ENCODE measurements around the gene AFF4. TPM values are rescaled to one million over a fixed set of nuclear protein-coding genes. Genes with fewer than 3 reads are reported as not detected.
A peak's percentile ranks its signal among the peaks of the same experiment; 100 is the strongest.

The AFF4 gene
- total and polyA plus RNA-seq, 9 of the 15 experiments (the other 6 are each of a cell fraction or from before 2014, with no cell fraction given) = 1.7 to 25.8 (median 17.9) TPM

DNA sequence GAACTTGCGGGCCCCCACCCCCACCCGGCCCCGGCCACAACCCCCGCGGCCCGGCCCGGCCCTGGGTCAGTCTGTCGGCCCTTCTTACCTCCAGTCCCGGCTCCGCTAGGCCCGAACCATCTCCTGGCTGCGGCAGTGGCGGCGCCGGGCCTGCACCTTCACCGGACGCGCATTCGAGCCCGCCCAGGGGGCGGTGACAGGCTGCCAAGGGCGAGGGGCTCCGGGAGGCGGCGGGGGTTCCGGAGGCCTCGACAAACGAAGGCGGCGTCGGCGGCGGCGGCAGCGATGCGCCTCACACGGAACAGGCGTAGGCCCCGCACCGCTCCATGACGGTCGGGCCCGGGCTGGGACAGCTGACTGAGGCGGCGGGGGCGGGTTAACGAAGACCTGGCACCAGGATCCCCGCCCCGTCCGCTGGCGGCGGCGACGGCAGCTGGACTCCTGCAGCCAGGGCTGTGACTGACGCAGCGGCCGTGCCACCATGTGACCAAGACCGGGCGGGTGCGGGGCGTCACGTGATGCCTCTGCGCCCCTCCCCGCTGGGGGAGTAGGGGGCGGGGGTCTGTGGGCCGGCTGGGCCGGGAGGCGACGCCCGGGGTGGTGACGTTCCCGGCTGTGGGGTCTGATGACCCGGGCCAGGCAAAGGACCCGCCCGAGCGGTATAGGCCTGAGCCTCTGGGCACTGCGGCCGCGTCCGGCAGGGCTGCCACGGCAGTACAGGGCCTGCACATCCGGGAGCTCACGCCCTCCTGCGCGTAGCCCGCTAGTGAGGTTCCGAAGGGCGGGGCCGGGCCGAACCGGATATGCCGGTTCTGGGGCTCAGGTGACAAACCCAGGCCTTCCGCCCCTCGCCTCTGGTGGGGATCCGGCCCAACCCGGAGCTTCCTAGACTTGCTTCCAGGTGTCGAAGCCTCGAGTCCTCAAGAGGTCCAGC, at the start of gene AFF4 (continued):
- TF ChIP-seq ZBTB9 (CRISPR knock-in tag; IDR thresholded peaks at IDR 0.05) = peak; percentile 76
- TF ChIP-seq GTF2E2 (tag; IDR thresholded peaks at IDR 0.05) = peak; percentile 92
- TF ChIP-seq MCM7 (IDR thresholded peaks at IDR 0.05) = no peak
- no peak for TF ChIP-seq GATA2 (CRISPR knock-in tag; IDR thresholded peaks at IDR 0.05)
- TF ChIP-seq SNIP1 (IDR thresholded peaks at IDR 0.05; ENCODE audit: low read depth) = no peak
- TF ChIP-seq RBM25 (IDR thresholded peaks at IDR 0.05; ENCODE audit: low read depth, low read length, severe bottlenecking) = no peak
- no peak for TF ChIP-seq POLR3G (IDR thresholded peaks at IDR 0.05; ENCODE audit: extremely low read depth, insufficient read length, insufficient replicate concordance)
- TF ChIP-seq ZKSCAN8 (CRISPR knock-in tag; IDR thresholded peaks at IDR 0.05) = no peak; the same call in 1 of the 2 replicates
- TF ChIP-seq SREBF2 (CRISPR knock-in tag; IDR thresholded peaks at IDR 0.05) = no peak
- TF ChIP-seq CC2D1A (IDR thresholded peaks at IDR 0.05) = no peak
- no peak; the same call in 1 of the 2 replicates for TF ChIP-seq E2F5 (CRISPR knock-in tag; IDR thresholded peaks at IDR 0.05)
- peak; percentile 80; the same call in 1 of the 2 replicates for TF ChIP-seq ZBTB1 (CRISPR knock-in tag; IDR thresholded peaks at IDR 0.05; ENCODE audit: borderline replicate concordance, low read depth)
- TF ChIP-seq, protein P1, sequence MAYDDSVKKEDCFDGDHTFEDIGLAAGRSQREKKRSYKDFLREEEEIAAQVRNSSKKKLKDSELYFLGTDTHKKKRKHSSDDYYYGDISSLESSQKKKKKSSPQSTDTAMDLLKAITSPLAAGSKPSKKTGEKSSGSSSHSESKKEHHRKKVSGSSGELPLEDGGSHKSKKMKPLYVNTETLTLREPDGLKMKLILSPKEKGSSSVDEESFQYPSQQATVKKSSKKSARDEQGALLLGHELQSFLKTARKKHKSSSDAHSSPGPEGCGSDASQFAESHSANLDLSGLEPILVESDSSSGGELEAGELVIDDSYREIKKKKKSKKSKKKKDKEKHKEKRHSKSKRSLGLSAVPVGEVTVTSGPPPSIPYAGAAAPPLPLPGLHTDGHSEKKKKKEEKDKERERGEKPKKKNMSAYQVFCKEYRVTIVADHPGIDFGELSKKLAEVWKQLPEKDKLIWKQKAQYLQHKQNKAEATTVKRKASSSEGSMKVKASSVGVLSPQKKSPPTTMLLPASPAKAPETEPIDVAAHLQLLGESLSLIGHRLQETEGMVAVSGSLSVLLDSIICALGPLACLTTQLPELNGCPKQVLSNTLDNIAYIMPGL (CRISPR knock-in tag; IDR thresholded peaks at IDR 0.05) = peak; percentile 85; the same call in 1 of the 2 replicates
- TF ChIP-seq KLF16 (IDR thresholded peaks at IDR 0.05) = no peak
- peak; percentile 87 for TF ChIP-seq GABPB1 (CRISPR knock-in tag; IDR thresholded peaks at IDR 0.05)
- TF ChIP-seq TEAD2 (tag; IDR thresholded peaks at IDR 0.05) = no peak
- no peak for TF ChIP-seq NFATC3 (IDR thresholded peaks at IDR 0.05)
- no peak for TF ChIP-seq MAFF (IDR thresholded peaks at IDR 0.05; ENCODE audit: low read length)
- peak; percentile 37; the same call in 1 of the 2 replicates for TF ChIP-seq TAF7 (tag; IDR thresholded peaks at IDR 0.05)
- no peak for TF ChIP-seq SRSF7 (optimal IDR thresholded peaks at IDR 0.05; ENCODE audit: low read depth, low read length)
- TF ChIP-seq ZFPM2 (CRISPR knock-in tag; IDR thresholded peaks at IDR 0.05) = no peak
- TF ChIP-seq PURB (CRISPR knock-in tag; IDR thresholded peaks at IDR 0.05; ENCODE audit: low read depth) = no peak
- peak; percentile 88; the same call in 1 of the 2 replicates for TF ChIP-seq RBM34 (IDR thresholded peaks at IDR 0.05; ENCODE audit: borderline replicate concordance, insufficient read depth, low read length)
- no peak for TF ChIP-seq HDAC3 (IDR thresholded peaks at IDR 0.05; ENCODE audit: borderline replicate concordance, partially characterized antibody)
- TF ChIP-seq ZNF311 (CRISPR knock-in tag; IDR thresholded peaks at IDR 0.05) = no peak
- no peak for TF ChIP-seq SRSF9 (IDR thresholded peaks at IDR 0.05; ENCODE audit: borderline replicate concordance, low read depth, low read length)

Measured in K562 (cell line).